Fibroblast of skin of left quadriceps (primary cell): ENCODE data around the gene FGFRL1.
A peak's percentile ranks its signal among the peaks of the same experiment; 100 is the strongest.

ENCODE experiments used
- DNase-seq, 2 experiments: peaks; one replicate each; pipeline ENCODE4 v3.0.0-alpha.2; 2013; ENCODE audit warnings: low read depth in 2 of 2

The FGFRL1 gene, protein sequence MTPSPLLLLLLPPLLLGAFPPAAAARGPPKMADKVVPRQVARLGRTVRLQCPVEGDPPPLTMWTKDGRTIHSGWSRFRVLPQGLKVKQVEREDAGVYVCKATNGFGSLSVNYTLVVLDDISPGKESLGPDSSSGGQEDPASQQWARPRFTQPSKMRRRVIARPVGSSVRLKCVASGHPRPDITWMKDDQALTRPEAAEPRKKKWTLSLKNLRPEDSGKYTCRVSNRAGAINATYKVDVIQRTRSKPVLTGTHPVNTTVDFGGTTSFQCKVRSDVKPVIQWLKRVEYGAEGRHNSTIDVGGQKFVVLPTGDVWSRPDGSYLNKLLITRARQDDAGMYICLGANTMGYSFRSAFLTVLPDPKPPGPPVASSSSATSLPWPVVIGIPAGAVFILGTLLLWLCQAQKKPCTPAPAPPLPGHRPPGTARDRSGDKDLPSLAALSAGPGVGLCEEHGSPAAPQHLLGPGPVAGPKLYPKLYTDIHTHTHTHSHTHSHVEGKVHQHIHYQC

DNA sequence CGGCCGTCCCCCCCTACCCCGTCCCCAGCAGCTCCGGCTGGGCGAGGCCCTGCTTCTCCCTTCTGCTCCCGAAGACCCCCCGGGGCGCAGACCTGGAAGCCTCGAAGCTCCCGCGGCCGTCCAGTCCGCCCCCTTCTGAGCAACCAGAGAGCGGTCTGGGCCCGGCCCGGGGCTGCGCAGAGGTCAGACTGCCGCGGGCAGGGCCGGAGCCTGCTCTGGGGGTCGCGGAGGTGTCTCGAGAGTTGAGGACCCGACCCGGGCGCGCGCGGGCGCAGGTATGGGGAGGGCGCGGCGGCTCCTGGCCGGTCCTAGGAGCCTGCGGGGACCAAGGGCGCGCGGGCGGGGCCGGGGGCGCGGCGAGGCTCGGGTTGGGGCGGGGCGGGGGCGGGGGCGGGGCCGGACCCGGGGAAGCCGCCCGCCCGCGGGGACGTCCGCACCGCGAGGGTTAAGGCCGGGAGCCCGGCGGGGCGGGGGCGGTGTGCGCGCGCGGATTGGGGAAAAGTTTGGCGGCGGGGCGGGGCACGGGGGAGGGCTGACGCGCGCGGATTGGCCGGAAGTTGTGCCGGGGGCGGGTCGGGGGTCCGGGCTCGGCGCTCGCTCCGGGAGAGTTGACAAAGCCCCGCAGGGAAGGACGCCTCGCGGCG, at the start of gene FGFRL1:
FGFRL1 (plus strand) TSS at position 605 of the 644 bp plus-strand sequence. CDS start 860 bp downstream, outside the sequence.
- DNase-seq = peak; percentile 72 to 74

DNA sequence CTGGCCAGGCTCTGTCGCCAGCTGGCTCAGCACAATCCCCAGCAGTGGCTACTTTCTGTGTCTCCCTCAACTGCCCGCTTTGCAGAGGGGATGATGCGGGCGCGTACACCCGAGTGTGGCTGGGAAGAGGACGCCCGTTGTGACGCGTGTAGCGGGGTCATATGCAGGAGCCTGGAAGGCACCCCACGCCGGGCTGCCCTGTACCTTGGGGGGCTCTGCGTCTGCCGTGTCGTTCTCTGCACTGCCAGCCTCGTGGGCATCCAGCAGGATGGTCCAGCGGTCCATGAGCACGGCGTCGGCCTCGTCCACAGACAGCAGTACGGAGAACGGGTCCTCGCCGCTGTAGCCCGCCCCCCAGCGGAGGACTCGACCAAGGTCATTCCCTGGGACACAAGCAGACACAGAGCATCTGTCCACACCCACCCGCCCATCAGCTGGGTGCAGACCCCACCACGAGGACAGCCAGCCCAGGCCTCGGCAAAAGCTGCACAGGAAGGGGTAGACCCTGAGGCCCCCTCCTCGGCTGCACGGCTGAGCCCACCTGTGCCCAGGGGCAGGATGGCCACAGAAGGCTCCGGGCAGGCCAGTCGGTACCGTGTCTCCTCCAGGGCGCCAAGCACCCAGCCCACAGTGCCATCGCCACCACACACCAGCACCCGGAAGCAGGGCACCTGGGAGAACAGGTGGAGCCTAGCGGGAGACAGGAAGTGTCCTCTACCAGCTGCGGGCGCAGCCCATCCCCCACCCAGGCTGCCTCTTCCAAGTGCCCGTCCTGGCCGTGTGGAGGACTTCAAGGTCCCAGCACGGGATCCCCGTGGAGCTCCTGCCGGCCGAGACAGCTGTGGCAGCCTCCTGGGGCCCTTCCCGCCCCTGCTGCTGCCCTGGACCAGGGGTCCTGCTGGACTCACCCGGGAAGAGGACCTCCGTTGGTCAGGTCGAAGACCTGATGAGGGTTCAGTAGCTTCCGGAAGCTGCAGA, 48.9 kb upstream of the FGFRL1 start:
- DNase-seq = no peak

DNA sequence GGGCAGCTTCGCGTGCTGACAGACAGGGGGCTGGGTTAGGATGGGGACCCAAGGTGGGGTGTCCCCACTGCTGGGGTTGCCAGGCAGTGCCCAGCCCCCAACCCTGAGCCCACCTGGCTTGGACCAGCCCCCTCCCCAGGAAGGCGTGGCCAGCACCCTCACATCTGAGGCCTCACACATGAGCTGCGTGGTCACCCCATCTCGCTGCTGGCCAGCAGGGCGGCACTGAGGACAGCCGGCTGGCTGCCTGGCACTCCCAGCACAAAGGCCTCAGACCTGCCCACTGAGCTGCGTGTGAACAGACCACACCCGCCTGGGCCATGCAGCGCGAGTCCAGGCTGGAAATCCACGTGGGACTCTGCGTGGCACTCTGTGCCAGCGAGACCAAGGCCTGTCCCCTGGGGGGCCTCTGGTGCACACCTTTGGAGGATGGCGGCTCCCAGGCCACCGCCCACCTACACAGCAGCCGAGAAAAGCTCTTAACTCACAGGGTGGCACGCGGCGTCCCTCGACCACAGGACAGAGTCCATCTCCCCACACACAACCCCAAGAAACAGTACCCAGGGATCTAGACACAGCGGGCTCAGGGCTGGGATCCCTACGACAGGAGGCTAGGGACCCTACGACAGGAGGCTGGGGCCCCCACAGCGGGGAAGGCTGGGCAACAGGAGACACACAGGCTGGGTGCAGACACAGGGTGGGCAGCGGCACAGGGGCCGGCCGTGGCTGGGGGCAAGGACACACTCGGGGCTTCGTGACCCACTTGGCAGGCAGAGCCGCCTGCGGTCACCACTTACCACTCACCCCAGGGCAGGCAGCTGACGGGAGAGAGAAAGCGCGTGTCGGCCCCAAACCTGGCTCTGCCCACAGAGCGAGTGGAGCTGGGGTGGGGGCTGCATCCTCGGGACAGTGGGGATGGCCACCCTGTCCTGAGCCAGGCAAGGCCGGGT, 47.9 kb upstream of the FGFRL1 start:
- DNase-seq = no peak

DNA sequence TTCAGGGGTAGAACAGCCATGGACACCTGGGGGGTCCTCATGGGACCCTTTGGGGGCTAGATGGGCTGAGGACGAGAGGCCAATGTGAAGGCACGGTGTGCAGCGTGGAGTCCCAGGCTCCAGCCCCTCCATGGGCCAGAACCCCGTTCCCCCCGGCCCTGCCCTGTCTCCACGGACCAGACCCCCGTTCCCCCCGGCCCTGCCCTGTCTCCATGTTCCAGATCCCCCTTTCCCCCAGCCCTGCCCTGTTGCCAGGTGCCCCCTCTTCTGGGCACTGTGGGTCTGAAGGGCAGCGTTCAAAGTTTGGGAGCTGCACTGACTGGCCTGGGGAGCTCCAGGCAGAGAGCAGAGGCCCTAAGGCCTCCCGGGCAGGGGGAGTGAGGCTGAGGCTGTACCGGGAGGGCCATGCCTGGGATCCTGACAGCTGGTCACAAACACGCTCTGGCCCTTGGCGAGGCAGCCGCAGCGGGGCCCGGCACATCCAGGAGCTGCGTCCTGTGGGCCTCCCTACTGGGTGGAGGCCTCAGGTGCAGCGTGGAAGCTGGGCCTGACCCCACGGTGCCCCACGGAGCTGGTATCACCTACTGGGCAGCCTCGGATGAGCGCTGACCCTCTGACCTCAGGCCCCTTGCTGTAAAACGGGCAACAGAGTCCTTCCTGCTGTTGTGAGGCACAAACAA, 46.9 kb upstream of the FGFRL1 start:
- DNase-seq = no peak

DNA sequence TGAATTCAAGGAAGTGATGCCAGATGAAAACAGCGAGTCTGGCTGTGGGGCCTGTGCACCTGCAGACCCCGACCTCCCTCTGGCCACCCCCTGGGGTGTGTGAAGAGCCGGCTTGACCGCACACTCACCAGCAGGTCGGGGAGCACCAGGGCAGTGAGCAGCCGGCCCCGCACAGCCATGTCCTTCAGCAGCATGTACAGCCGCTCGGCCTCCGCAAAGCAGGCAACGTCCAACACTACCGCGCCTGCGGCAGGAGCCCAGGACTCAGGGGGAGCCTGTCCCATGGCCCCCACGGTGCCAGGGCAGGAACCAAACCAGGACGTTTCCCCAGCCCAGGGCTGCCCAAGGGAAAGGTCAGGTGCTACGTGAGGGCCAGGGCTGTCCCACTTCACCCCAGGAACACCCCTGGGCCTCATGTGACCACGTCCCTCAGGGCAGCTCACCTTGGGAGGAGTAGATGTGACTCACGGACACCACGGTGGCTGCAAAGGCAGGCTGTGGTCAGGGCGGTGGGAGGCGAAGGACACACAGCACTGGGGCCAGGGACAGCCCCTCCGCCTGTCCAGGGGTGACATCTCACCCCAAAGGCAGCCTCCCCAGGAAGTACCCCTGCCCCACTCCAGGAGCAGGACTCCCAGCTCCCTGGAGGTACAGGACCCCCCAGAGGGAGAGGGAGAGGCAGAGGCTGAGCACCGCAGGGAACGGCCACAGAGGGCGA, 46.2 kb upstream of the FGFRL1 start:
- no peak for DNase-seq

DNA sequence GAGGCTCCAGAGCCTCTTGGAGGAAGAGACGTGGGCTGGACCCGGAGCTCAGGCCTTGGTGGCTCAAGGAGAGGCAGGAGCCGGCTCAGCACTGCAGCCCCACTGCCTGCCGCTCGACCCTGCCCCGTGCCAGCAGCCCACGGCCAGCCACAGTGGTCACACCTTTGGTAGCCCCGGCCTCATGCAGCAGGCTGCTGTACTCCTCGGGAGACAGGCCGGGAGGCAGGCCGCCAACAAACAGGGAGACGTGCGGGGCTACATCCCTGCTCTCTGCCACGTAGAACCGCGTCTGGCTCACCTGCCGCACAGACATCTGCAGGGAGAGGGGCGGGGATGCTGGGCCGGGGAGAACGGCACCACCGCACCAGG, 45.7 kb upstream of the FGFRL1 start:
- no peak for DNase-seq

DNA sequence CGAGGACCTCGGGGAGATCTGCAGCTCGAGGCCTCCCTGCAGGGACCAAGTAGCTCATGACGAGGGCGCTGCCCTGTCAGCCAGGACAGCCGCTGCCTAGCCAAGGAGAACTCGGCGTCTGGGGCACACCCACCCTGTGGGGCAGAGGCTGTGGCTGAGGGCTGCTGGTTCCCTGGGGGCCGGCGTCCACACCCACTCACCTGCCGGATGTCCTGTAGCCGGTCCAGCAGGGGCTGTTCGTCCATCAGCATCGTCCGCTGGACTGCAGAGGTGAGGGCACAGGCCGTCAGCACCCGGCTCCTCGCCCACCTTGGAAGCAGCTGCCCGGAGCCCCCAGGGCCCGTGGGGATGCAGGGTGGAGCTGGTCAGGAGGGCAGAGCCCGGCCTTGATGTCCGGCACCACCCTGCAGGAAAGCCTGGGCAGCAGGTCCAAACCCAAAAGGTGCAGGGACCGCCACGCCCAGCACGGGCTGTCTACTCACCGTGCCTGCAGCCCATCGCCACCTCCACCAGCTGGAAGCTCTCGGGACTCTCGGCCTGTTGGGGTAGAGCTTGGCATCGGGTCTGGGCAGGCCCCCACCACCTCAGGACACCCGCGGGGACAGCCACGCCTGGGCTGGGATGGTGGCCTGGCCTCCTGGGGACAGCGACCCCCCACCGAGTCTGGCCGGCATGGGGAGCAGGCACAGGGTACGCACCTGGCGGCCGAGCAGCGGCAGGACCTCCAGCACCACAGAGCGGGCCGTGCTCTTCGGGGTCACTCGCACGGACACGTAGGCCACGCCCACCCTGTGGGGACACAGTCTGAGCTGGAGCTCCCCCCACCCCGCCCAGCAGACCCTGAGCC, 44.9 kb upstream of the FGFRL1 start:
- DNase-seq = no peak

DNA sequence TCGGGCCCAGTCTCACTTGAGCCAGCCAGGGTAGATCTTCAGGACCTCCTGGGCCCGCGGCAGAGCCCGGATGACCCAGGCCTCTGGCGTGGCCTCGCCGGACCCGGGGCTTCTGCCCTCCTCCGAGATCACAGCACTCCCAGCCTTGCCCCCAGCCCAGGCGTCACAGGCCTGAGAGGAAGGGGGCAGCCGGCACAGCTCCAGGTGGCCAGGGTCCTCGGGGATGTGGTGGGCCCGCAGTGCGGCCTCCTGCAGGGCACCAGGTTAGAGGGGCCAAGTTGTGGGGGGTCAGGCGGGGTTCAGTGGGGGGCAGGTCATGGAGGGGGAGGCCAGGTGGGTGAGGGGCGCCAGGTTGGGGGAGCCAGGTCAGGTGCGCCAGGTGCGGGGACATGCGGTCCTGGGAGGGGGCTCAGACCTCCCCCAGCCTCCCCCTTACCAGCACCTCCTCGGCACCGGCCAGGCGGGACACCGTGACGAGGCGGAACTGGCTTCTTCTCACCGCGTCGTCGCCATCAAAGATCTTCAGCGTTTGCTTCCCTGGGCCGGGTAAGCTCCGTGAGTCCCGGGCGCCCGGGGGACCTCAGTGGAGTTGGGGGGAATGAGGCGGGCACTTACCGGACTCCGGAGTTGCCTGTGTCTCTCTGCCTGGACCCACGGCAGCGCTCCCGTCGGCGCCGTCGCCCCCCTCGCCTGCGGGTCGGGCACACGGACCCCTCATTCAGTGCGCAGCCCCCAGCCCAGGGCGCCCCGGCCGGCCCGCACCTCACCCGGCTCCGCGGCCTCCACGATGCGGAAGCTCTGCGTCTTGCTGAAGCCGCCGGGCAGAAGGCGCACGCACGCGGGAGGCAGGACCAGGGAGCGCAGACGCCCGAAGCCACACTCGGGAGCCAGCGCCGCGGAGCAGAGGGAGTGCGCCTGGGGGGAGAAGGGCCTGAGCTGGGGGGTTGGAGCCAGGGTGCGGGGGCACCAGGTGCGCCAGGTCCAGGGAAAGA, 44.0 kb upstream of the FGFRL1 start:
- DNase-seq = no peak

DNA sequence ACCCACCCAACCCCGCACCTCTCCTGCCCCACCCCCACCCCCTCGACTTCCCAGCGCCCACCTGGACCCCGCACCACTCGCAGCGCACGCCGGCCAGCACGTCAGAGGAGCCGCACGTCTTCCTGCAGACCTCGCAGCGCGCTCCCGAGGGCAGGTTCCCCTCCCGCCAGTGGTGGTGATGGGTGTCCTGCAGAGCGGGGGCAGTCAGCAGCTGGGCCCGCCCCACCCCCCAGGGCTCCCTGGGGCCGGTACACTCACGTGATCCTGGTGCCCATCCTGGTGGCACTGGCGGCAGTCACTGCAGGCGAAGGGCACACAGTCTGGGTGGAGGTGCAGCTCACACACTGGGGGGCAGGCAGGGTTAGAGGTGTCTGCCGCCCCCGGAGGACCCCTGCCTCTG, 43.2 kb upstream of the FGFRL1 start:
- no peak for DNase-seq

DNA sequence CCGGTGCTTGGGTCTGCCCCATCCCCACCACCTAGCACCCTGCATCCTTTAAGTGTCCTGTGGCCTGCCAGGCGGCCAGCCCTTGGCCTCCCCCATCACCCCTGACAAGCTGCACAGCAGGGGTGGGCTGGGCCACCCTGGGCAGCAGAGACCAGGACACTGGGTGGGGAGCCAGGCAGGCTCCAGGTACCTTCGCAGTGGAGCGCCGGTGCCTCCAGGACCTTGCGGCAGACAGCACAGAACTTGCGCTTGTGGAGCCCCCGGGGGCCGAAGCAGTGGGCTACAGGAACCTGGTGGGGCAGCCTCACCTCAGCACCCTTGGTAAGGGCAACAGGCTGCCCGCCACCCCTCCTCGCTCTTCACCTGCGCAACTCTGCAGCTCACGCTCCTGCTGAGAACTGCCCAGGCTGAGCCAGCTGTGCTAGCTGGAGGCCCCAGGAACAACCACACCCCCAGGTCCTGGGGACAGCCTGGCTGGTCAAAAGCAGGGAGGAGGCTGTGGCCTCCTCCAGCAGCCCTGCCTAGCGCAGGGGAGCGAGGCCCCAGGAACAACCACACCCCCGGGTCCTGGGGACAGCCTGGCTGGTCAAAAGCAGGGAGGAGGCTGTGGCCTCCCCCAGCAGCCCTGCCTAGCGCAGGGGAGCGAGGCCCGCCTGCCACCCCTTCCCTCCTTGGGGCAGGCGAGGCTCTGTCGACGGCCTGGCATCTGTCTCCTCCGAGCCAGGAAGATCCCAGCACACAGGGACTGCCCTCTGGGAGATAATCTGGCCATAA, 42.6 kb upstream of the FGFRL1 start:
- DNase-seq = no peak

DNA sequence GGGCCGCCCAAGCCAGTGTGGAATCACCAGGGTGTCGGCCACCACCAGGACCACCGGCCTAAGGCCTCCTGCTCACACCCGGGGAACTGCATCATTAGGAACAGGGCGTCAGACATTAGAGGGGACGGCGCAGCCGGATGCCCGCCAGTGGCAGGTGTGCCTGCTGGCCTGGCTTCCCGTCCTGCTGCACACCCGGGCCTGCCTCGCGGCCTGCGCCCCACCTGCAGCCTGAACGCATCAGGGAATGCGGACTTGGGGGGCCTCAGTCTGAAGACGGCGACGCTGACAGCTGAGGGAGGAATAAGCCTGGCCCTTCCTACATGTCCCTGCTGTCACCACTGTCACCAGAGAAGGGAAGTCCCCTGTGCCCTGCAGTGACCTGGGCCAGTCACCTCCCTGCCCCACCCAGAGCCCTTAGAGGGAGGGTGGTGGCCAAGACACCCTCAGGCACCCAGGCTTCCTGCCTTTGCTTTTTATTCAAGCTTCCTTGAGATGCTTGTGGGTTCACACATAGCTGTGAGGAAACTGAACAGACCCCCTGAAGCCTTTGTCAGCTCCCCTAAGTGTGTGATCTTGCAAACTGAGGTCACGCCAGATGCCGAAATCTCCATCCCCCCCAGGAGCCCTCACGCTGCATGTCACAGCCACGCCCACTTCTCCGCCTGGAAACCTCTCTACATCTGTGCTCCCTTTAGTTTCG, 41.2 kb upstream of the FGFRL1 start:
- DNase-seq = no peak

DNA sequence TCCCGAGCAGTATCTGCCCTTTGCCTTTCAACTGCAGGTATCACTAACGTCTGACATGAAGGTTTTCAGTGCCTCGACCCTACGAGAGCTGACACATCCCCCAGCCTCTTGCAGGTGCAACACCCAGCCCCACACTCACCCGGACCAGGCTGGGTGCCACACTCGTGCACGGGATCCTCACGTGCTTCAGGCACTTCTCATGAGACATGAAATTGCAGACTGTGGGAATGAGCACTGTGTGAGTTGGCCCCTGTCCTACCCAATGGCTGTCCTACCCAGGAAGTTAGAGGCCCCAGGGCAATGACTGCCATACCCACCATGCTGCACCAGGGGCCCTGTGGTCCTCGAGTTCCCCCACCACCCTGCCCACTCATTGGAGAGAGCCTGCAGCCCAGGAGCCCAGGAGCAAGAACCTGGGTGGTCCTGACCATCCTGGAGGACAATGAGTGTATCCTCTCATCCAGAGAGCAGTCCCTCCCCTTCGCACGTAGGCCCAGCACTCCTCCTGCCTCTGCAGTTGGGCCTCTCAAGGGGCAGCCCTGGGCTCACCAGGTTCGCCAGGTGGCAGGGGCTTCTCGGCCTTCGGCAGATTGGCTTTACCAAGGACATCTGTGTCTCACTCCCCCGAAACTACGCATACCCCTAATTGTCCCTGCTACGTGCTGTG, 40.4 kb upstream of the FGFRL1 start:
- no peak for DNase-seq

DNA sequence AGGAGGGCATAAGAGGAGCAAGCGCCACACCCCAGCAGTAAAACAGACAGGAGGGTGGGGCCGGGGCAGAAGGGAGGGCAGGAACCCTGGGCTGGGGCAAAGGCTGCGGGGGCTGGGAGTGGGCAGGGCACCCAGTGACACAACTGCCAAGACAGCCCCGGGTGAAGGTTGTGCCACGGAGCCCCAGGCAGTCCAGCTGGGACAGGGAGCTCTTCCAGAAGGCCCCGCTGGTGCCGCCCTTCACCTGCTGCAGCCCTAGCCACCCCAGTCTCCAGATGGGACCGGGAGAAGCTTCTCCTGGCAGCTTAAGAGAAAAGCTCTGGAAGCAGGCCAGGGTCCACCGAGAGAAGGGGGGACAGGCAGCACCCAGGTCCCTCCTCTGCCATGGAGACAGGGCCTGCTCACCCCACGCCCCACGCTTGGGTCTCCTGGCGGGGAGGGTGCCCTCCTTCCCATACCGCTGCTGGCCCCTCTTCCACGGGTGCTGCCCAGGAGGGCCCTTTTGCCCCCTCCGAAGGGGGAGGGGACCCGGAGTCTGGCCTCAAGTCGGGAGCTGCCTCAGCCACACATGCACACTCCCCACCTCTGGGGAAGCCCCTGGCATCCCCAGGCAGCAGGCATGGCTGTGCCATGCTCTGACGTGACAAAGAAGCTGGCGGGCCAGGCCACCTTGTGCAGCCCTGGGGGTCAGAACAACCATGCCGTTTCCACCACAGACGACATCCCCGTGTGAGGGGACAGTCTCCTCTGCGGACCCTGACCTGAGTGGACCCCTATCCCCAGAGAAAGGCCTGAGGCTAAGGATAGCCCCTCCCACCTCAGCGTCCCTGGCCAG, 39.5 kb upstream of the FGFRL1 start:
- DNase-seq = no peak

DNA sequence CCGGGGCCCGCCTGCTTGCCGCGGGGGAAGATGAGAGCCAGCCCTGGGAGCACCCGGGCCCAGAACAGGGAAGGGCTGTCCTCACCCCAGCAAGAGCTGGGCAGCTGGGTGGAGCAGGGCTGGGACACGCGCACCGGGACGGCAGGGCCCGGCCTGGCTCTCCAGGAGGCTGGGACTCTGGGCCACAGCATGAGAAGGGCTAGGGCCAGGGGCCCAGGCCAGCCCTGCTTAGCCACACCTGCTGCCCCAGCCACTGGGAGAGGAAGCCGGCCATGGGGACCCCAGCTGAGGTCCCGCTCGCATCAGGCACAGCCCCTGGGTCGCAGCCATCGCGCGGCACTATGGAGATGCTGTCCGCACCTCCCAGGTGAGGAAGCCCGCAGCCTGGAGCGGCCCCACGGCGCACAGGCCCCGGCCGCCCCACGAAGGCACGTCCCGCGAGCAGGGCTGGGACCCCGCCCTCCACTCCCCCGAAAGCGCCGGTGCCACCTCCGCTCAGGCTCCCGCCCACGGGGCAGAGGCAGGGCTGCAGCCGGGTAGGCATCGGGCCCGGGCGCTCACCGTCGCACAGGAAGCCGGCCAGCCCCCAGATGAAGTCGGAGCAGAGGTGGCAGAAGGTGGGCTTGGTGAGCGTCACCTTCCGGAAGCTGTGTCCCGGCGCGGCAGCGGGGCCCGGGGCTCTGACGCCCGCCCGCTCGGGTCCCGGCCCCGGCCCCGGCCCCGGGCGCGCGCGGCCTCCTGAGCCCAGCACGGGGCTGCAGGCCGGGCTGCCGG, 38.6 kb upstream of the FGFRL1 start:
- DNase-seq = no peak
